GM21367 (cell line): Measurements from ENCODE around the gene RGCC.

Experiments used
- ATAC-seq: cut with Tn5 transposase; IDR thresholded peaks from one replicate; pipeline ENCODE4 v1.9.1; 2021; ENCODE audit not compliant: unreplicated experiment

Gene RGCC

DNA sequence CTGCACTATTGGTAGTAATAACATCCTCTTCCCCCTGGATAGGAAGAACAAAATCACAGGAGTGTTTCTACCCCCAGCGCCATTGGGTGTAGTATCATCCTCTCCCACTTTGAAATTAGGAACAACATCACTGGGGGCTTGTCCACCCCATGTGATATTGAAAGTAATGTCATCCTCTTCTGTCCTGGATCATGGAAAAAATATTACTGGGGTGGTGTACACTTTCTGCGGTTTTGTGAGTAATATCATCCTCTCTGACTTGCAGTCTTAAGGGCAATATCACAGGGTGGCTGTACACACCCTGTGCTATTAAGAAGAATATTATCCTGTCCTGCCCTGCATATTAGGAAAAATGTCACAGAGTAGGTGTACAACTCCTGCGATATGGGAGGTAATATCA lies 4.9 kb upstream of the RGCC start:
- ATAC-seq, result no peak

DNA sequence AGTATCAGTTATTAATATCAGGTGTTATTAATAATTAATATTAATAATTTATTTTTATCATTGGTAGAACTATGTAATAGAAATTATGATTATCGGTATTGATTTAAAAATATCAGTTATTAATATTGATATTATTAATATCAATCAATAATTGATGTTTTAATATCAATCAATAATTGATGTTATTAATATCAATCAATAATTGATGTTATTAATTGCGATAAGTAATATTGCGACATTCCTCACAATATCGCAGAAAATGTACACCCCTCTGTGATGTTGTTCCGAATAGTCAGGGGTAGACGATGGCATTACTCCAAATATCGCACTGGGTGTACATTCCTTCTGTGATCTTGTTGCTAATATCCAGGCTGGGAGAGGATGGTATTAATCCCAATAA lies 3.7 kb upstream of the RGCC start:
- no peak for ATAC-seq

DNA sequence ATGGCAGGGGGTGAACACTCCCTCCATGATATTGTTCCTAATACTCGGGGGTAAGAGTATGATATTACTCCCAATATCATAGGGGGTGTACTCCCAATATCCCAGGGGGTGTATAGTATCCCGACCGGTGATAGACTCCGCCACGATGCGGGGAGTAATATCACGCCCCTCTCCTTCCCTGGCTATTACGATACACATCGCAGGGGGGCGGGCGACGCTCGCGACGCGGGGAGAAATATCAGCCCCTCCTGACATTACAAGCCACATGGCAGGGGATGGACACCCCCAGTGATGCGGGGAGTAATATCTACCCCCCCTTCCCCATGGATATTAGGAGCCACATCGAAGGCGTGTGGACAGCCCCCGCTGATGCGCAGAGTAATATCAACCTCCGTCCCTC lies 3.2 kb upstream of the RGCC start:
- ATAC-seq, result no peak

GRCh38 chr13:41455725-41456419 lies 1.5 kb upstream of the RGCC start:
- no peak for ATAC-seq

GRCh38 chr13:41457589-41458186 lies 338 bp downstream of the RGCC start:
- no peak for ATAC-seq

GRCh38 chr13:41458187-41458760 lies 924 bp downstream of the RGCC start:
- ATAC-seq, result peak; percentile 4

GRCh38 chr13:41458761-41459431 lies 1.5 kb downstream of the RGCC start:
- ATAC-seq, result no peak

DNA sequence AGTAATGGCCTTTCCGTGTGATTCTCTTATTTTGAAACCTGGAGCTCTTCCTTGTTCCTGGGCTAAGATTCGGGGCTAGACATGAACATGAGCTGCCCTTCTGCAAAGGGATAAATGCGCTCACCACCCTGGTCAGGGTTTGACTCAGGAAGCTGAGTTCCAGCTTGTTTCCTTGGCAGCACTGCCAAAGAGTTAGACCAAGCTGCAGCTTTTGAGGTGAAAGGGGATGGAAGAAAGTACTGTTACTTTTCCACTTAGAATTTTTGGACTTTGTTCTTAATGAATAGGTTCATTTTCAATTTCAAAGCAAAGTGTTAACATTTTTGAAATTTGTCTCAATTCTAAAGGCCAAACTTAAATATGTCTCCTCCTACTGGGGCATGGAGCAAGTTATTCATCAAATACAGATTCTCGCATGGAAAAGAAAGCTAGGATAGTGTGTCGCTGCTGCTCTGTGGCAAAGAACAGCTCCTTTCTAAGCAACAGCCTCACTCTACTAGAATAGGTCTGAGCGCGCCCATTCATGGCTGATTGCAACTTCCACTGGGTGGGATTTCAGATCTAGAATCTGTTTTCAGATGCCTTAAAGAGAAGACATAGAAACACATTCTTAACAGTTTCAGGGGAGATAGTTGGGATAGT lies 2.2 kb downstream of the RGCC start:
- no peak for ATAC-seq

DNA sequence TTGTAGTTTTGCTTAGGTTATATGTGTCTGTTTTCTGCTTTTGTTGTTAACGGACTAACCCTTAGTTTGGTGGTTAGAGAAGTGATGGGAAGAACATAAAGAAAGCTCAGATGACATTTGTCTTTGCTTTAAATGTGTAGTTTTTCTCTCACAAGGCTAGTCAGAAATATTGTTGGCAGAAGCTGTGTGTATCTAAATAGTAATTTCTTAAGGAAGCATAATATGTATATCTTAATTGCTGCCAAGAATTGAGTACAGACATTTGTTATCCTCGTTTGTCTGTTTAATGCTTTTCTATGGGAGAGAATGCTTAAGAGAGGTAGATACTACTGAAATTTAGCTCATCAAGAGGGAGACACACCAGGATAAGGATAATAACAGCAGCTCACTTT lies 2.7 kb downstream of the RGCC start:
- ATAC-seq, result no peak

DNA sequence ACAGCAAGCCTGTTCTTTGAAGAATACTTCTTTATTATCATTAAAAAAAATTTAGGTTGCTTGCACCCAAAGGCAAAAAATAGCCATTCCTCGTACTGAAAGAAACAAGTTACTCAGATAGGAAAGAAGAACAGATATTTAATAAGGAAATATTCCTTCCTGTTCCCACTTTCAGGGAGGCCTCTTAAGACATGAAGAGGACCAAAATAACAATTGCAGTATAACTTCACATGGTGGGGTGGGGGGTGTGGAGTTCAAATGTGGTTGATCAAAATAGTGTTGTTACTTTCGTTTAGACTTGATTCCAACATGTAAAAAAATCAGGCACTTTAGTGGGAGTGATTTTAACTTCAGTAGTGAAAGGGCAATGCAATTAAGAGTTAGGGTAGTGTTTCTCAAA lies 3.6 kb downstream of the RGCC start:
- no peak for ATAC-seq

- ATAC-seq, result no peak
Measured at GRCh38 chr13:41461527-41462139, 4.3 kb downstream of the RGCC start.

GRCh38 chr13:41462427-41462826 lies 5.1 kb downstream of the RGCC start:
- ATAC-seq, result no peak

DNA sequence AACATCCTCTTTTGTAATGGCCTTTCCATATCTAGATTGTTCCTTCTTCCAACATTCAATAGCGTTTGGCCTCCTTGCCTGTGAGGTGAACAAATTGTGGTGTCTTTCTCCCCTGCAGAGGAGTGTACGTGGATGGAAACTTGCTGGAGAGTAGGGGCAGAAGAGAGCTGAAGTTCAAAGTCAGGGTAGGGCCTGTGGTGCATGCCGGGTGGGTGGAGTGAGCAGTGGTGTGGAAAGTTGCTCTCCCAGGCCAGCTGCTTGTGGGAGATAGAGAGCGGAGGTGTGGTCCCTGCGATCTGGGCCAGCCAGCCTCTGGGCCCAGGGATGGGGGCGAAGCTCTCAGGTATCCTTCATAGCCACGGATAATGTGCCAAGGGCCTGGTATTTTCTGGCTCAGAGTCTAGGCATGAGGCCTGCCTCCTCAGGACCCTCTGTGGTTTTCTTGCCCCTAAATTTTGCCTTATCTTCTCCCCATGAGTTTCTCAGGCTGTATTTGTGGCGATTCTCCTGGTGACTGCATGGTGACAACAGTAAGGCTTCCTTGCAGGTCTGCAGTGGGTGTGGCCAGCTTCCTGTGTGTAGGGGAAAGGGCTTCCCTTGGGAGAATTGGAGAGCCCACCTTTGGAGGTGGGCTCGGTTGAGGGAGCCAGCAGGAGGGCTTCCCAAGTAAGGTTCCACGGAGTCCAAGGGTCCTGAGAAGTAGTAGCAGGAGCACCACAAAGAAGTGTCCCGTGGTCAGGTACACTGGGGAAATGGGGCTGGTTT lies 6.7 kb downstream of the RGCC start:
- ATAC-seq, result peak; percentile 39

- peak; percentile 90 for ATAC-seq
Measured at GRCh38 chr13:41465241-41465847, 8.0 kb downstream of the RGCC start.

DNA sequence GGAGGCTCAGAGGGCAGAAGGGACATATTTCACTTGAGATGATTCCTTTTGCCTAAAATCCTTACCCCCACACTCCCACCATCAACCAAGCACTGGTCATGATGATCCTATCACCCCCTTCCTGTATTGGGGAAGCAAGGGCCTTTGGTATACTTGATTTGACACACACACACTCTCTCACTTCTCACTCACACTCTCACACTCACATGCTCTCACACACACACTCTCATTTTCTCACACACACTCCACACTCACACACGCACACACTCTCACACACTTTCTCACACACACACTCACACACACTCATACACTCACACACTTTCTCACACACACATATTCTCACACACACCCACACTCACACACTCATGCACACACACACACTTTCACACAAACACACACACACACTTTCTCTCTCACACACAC lies 8.6 kb downstream of the RGCC start:
- no peak for ATAC-seq

DNA sequence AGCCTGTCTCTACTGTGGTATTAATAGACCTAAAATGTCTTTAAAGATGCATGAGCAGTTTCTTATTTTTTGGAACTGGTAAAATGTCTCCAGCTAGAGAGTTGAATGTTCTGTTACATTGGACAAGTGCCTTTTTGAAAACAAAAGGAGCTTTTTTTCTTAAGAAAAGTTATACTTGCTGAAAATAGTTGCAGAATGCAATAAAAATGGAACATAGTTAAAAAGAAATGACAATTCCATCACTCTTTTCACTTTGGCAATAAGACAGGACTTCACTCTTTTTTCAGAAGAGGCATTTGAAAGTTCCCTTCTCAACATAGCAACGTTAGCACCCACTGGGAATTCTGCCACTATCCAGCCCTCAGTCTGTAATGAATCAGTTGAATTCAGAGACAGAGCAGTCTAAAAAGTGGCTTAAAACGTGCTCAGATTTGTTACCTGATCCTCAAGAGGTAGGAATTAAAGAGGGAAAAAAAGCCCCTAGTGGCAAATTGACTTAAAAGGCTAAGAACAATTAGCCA lies 10.1 kb downstream of the RGCC start:
- ATAC-seq, result no peak

- no peak for ATAC-seq
Measured at GRCh38 chr13:41468631-41469030, 11.3 kb downstream of the RGCC start.

DNA sequence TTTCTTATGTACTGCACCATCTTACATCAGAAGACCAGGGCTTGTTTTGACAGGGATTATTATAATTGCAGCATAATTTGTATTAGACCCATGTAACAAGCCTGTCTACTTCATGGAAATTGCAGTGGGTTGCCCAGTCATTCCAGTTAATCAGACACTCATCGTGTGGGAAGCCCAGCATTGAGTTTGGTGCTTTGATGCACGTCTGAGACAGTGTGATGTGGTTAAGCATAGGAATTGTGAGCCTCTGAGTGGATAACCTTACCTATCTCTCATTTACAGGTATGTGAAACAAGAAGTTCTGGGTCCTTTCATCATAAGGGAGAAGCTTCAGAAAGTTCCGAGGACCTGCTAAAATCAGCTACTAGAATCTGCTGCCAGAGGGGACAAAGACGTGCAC lies 12.8 kb downstream of the RGCC start:
- ATAC-seq, result no peak

DNA sequence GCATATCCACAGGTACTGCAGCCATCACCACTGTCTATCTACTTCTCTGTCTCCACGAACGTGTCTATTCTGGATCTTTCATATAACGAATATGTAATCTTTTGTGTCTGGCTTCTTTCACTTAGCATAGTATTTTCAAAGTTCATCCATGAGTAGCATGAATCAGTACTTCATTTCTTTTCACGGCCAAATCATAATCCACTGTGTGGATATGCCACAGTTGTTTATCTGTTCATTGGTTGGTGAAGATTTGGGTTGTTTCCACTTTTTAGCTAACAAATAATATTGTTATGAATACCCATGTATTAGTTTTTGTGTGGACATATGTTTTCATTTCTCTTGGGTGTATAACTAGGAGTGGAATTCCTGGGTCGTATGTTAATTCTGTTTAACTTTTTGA lies 14.4 kb downstream of the RGCC start:
- no peak for ATAC-seq

- no peak for ATAC-seq
Measured at GRCh38 chr13:41487222-41487621, 29.9 kb downstream of the RGCC start.
